Measurements from ENCODE around the gene NELL1.

The NELL1 gene

DNA sequence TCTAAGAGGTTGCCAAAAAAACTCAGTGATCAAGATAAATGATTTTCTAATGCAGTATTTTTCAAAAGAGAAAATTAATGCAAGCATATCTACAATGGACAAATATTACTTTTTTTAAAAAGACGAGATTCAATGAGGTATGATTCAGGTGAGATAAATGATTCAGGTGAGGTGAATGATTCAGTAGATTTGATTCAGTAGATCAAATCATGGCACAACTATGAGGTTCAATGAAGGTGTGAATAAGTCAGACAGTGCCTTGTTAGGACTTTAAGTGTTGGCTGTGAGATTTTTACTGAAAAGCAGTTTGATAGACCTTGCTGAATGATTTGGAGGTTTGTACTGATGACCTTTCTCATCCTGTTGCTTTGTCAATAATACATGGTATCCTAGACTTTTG is 742.2 kb downstream of the NELL1 start:
- ChIA-PET CTCF (no interaction called here), POLR2A (no interaction called here)
- DNase-seq (ENCODE audit: extremely low spot score): no peak
- TF ChIP-seq FOXM1 (IDR thresholded peaks at IDR 0.05; ENCODE audit: borderline replicate concordance) (no peak), NFRKB (IDR thresholded peaks at IDR 0.05) (no peak), FOXK2 (IDR thresholded peaks at IDR 0.05) (no peak), SUZ12 (IDR thresholded peaks at IDR 0.05) (no peak), LEF1 (IDR thresholded peaks at IDR 0.05; ENCODE audit: borderline replicate concordance) (no peak), L3MBTL2 (conservative IDR thresholded peaks at IDR 0.05) (no peak), HDGF (IDR thresholded peaks at IDR 0.05; ENCODE audit: borderline replicate concordance) (no peak), ARNT (IDR thresholded peaks at IDR 0.05) (no peak), BHLHE40 (IDR thresholded peaks at IDR 0.05; ENCODE audit: borderline replicate concordance) (no peak), CTBP1 (IDR thresholded peaks at IDR 0.05; ENCODE audit: borderline replicate concordance) (no peak), ELF4 (IDR thresholded peaks at IDR 0.05) (no peak), TARDBP (IDR thresholded peaks at IDR 0.05) (no peak), ZNF384 (IDR thresholded peaks at IDR 0.05) (no peak), SP1 (IDR thresholded peaks at IDR 0.05) (no peak), FOXA1 (IDR thresholded peaks at IDR 0.05) (no peak)
- TF ChIP-seq, protein P1, sequence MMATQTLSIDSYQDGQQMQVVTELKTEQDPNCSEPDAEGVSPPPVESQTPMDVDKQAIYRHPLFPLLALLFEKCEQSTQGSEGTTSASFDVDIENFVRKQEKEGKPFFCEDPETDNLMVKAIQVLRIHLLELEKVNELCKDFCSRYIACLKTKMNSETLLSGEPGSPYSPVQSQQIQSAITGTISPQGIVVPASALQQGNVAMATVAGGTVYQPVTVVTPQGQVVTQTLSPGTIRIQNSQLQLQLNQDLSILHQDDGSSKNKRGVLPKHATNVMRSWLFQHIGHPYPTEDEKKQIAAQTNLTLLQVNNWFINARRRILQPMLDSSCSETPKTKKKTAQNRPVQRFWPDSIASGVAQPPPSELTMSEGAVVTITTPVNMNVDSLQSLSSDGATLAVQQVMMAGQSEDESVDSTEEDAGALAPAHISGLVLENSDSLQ (IDR thresholded peaks at IDR 0.05): no peak

DNA sequence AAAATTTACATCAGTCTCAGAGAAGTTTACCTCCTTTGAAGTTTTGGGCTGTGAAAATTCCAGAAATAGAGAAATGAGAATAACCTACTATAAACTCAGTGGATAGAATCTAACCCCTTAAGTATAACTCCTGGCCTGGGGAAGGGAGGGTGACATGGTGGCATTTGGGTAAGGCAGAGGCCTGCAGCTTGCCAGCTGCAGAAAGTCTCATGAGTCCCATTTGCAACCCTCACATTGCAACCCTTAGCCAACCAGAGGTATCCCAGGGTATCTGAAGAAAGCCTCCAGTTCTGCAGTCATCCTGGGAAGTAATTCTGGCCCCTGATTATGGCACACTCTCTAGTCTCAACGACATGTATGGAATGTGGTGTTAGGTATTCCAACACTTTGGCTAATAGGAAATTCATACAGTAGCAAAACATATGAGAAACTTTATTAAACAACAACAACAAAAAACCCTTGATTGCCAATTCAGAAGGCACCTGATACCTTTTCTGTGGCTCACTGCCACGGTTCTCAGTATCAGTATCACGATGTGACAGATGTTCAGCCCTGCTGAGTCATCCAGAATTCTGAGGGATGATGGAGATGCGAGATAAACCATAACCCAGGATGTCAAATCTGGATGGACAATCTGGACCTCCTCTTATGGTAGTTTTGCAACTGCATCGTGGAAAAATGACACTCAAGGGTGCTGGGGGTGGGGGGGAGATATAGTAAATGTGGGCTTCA is 743.4 kb downstream of the NELL1 start:
- POLR2A ChIA-PET: no interaction called here
- TF ChIP-seq FOXM1 (IDR thresholded peaks at IDR 0.05; ENCODE audit: borderline replicate concordance) (no peak), LEF1 (IDR thresholded peaks at IDR 0.05; ENCODE audit: borderline replicate concordance) (no peak)
- no peak for DNase-seq (ENCODE audit: extremely low spot score)
- CTCF ChIA-PET: no interaction called here

DNA sequence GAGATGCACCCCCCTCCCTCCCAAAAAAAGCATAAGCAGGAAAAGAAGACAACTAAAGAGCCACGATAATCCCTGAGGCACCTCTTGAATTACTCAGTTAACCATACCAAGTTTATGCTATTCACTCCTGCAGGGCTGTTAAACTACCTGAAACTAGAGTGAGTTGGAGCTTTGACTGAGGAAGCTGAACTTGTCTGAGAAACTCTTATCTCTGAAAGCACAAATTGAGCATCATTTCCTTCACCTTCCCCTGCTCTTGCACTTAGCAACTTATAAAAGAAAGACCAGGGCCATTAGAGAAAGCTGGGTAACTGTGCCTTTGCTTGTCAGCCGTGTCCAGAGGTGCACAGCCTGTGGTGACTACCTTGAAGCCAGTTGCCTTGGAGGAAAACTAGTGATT is 745.6 kb downstream of the NELL1 start:
- CTCF ChIA-PET: no interaction called here

DNA sequence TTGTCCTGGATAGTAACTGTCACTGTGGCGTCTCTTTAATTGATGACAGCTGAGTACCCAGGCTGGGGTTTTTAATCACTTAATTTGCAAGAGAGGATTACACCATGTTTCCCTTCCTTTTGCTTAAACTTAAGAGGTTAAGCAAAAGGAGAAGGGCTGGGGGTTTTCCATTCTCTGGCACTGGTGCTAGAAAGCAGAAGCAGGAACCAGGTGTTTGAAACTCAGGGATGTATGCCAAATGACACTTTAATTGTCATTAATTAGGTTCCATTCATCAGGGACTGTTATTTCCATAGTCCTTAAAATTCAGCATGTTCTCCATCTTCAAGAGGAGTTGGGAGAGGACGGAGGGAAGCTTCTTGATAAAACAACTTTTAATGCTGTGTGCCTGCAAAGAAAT is 746.2 kb downstream of the NELL1 start:
- DNase-seq (ENCODE audit: extremely low spot score): no peak
- no peak for TF ChIP-seq SP1 (IDR thresholded peaks at IDR 0.05)
- TF ChIP-seq FOXA1 (IDR thresholded peaks at IDR 0.05): no peak
- TF ChIP-seq CTBP1 (IDR thresholded peaks at IDR 0.05; ENCODE audit: borderline replicate concordance): no peak
- TF ChIP-seq TARDBP (IDR thresholded peaks at IDR 0.05): no peak
- ChIA-PET CTCF (no interaction called here), POLR2A (no interaction called here)

More for the DNA sequence above, 745.6 kb downstream of the NELL1 start:
- POLR2A ChIA-PET: no interaction called here
- no peak for DNase-seq (ENCODE audit: extremely low spot score)
- no peak for TF ChIP-seq LEF1 (IDR thresholded peaks at IDR 0.05; ENCODE audit: borderline replicate concordance)
- no peak for TF ChIP-seq HDGF (IDR thresholded peaks at IDR 0.05; ENCODE audit: borderline replicate concordance)
- no peak for TF ChIP-seq NFRKB (IDR thresholded peaks at IDR 0.05)
- no peak for TF ChIP-seq FOXM1 (IDR thresholded peaks at IDR 0.05; ENCODE audit: borderline replicate concordance)
- TF ChIP-seq, protein P1 (IDR thresholded peaks at IDR 0.05): no peak
- no peak for TF ChIP-seq SUZ12 (IDR thresholded peaks at IDR 0.05)
- no peak for TF ChIP-seq SP1 (IDR thresholded peaks at IDR 0.05)
- no peak for TF ChIP-seq ARNT (IDR thresholded peaks at IDR 0.05)
- TF ChIP-seq TARDBP (IDR thresholded peaks at IDR 0.05): no peak
- no peak for TF ChIP-seq L3MBTL2 (conservative IDR thresholded peaks at IDR 0.05)
- TF ChIP-seq FOXA1 (IDR thresholded peaks at IDR 0.05): no peak
- no peak for TF ChIP-seq BHLHE40 (IDR thresholded peaks at IDR 0.05; ENCODE audit: borderline replicate concordance)
- no peak for TF ChIP-seq ZNF384 (IDR thresholded peaks at IDR 0.05)
- TF ChIP-seq FOXK2 (IDR thresholded peaks at IDR 0.05): no peak
- TF ChIP-seq CTBP1 (IDR thresholded peaks at IDR 0.05; ENCODE audit: borderline replicate concordance): no peak
- no peak for TF ChIP-seq ELF4 (IDR thresholded peaks at IDR 0.05)

DNA sequence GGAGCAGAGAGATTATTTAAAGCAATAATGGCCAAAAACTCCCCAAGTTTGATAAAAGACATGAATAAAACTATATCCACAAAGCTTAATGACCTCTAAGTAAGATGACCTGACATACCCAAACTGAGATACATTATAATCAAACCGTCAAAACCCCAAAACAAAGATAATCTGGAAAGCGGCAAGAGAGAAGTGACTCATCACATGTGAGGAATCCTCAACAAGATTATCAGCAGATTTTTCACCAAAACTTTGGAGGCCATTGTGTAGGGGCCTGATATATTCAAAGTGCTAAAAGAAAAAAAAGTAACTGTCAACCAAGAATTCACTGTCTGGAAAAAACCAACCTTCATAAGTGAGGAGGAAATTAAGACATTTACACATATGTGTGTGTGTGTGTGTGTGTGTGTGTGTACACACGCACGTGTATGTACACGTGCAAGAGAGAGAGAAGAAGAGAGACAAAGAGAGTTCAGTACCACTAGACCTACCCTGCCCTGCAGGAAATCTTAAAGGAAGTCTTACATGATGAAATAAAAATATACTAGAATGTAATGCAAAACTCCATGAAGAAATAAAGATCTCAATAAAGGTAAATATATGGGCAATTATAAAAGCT is 752.4 kb downstream of the NELL1 start:
- POLR2A ChIA-PET: no interaction called here
- TF ChIP-seq ELF4 (IDR thresholded peaks at IDR 0.05) (no peak), FOXA1 (IDR thresholded peaks at IDR 0.05) (no peak), ZNF384 (IDR thresholded peaks at IDR 0.05) (no peak), SUZ12 (IDR thresholded peaks at IDR 0.05) (no peak), BHLHE40 (IDR thresholded peaks at IDR 0.05; ENCODE audit: borderline replicate concordance) (no peak), ARNT (IDR thresholded peaks at IDR 0.05) (no peak)
- no peak for DNase-seq (ENCODE audit: extremely low spot score)
- CTCF ChIA-PET: no interaction called here

DNA sequence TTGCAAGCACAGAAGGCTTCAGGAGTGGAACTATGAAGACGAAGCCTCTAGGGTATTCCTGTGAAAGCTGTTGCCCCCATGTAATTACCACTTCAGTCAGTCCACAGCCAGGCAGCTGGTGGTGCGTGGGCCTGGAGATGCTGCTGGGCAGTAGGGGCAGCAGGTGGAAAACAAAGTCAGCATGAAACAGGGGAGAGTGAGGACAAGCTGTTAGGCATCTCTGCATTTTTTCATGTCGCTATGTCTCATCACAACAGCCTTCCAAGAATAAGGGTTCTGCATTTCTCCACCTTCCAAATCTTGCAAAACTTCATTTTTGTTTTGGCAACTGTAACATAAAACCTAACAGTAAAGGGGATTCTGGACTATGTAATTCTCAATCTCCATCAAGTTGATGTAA is 757.5 kb downstream of the NELL1 start:
- no peak for DNase-seq (ENCODE audit: extremely low spot score)
- TF ChIP-seq, protein P1 (IDR thresholded peaks at IDR 0.05): no peak
- no peak for TF ChIP-seq FOXA1 (IDR thresholded peaks at IDR 0.05)
- no peak for TF ChIP-seq ARNT (IDR thresholded peaks at IDR 0.05)
- no peak for TF ChIP-seq CTBP1 (IDR thresholded peaks at IDR 0.05; ENCODE audit: borderline replicate concordance)
- no peak for TF ChIP-seq ELF4 (IDR thresholded peaks at IDR 0.05)
- TF ChIP-seq TARDBP (IDR thresholded peaks at IDR 0.05): no peak
- no peak for TF ChIP-seq L3MBTL2 (conservative IDR thresholded peaks at IDR 0.05)
- no peak for TF ChIP-seq ZNF384 (IDR thresholded peaks at IDR 0.05)
- TF ChIP-seq HDGF (IDR thresholded peaks at IDR 0.05; ENCODE audit: borderline replicate concordance): no peak
- TF ChIP-seq SUZ12 (IDR thresholded peaks at IDR 0.05): no peak
- no peak for TF ChIP-seq BHLHE40 (IDR thresholded peaks at IDR 0.05; ENCODE audit: borderline replicate concordance)
- TF ChIP-seq LEF1 (IDR thresholded peaks at IDR 0.05; ENCODE audit: borderline replicate concordance): no peak
- no peak for TF ChIP-seq FOXM1 (IDR thresholded peaks at IDR 0.05; ENCODE audit: borderline replicate concordance)
- no peak for TF ChIP-seq FOXK2 (IDR thresholded peaks at IDR 0.05)
- no peak for TF ChIP-seq NFRKB (IDR thresholded peaks at IDR 0.05)
- no peak for TF ChIP-seq SP1 (IDR thresholded peaks at IDR 0.05)
- CTCF ChIA-PET: no interaction called here
- POLR2A ChIA-PET: no interaction called here

Measured in HEK293T (cell line).